ENCODE results near the gene SHANK3.
A peak's percentile ranks its signal among the peaks of the same experiment; 100 is the strongest.

Gene SHANK3

GRCh38 chr22:50684986-50685385 is 12.4 kb downstream of the SHANK3 start:
- FAIRE-seq, result no peak
- no peak for DNase-seq (ENCODE audit: insufficient read length, low spot score)
- TF ChIP-seq CTCF (IDR thresholded peaks at IDR 0.05; ENCODE audit: insufficient read depth, missing control alignments), result no peak

GRCh38 chr22:50686794-50687193 is 14.2 kb downstream of the SHANK3 start:
- FAIRE-seq (no peak), DNase-seq (ENCODE audit: insufficient read length, low spot score) (no peak)
- no peak for TF ChIP-seq CTCF (IDR thresholded peaks at IDR 0.05; ENCODE audit: insufficient read depth, missing control alignments)

- no peak for TF ChIP-seq CTCF (IDR thresholded peaks at IDR 0.05; ENCODE audit: insufficient read depth, missing control alignments)
- DNase-seq (ENCODE audit: insufficient read length, low spot score) (no peak), FAIRE-seq (no peak)
Measured at GRCh38 chr22:50687829-50688228, 15.2 kb downstream of the SHANK3 start.

GRCh38 chr22:50688448-50688847 is 15.8 kb downstream of the SHANK3 start:
- DNase-seq (ENCODE audit: insufficient read length, low spot score), result no peak
- TF ChIP-seq CTCF (IDR thresholded peaks at IDR 0.05; ENCODE audit: insufficient read depth, missing control alignments), result no peak
- no peak for FAIRE-seq

GRCh38 chr22:50691521-50691920 is 18.9 kb downstream of the SHANK3 start:
- FAIRE-seq (no peak), DNase-seq (ENCODE audit: insufficient read length, low spot score) (no peak)
- TF ChIP-seq CTCF (IDR thresholded peaks at IDR 0.05; ENCODE audit: insufficient read depth, missing control alignments), result peak; percentile 51

- TF ChIP-seq CTCF (IDR thresholded peaks at IDR 0.05; ENCODE audit: insufficient read depth, missing control alignments), result no peak
- FAIRE-seq, result no peak
- DNase-seq (ENCODE audit: insufficient read length, low spot score), result no peak
Measured at GRCh38 chr22:50693462-50693861, 20.8 kb downstream of the SHANK3 start.

GRCh38 chr22:50694099-50694605 is 21.5 kb downstream of the SHANK3 start:
- TF ChIP-seq CTCF (IDR thresholded peaks at IDR 0.05; ENCODE audit: insufficient read depth, missing control alignments), result no peak
- FAIRE-seq, result no peak

More at GRCh38 chr22:50694099-50694605, 21.5 kb downstream of the SHANK3 start:
- DNase-seq (ENCODE audit: insufficient read length, low spot score), result no peak
